HG02623 (cell line): ENCODE data around the gene GMFB.
"Not testable (repeated sequence)": the region's sequence is repeated elsewhere in the genome, so short reads cannot be mapped to it uniquely, and the experiment has no call there.

ENCODE experiments used
- ATAC-seq: cut with Tn5 transposase; IDR thresholded peaks from one replicate; pipeline ENCODE4 v1.9.1; 2021; ENCODE audit warnings: moderate library complexity; ENCODE audit not compliant: unreplicated experiment

Gene GMFB

DNA sequence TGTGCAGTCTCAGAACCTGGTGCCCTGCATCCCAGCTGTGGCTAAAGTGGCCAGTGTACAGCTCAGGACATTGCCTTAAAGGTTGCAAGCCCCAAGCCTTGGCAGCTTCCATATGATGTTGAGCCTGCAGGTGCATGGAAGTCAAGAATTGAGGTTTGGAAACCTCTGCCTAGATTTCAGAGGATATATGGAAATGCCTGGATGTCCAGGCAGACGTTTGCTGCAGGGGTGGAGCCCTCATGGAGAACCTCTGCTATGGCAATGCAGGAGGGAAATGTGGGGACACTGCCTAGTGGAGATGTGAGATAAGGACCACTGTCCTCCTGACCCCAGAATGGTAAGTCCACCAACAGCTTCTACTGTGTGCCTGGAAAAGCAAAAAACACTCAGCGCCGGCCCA is 29.7 kb downstream of the GMFB start:
- no peak for ATAC-seq

DNA sequence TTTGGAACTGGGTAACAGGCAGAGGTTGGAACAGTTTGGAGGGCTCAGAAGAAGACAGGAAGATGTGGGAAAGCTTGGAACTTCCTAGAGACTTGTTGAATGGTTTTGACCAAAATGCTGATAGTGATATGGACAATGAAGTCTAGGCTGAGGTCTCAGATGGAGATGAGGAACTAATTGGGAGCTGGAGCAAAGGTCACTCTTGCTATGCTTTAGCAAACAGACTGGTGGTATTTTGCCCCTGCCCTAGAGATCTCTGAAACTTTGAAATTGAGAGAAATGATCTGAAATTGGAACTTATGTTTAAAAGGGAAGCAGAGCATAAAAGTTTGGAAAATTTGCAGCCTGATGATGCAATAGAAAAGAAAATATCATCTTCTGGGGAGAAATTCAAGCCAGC is 30.2 kb downstream of the GMFB start:
- ATAC-seq: not testable (repeated sequence)

DNA sequence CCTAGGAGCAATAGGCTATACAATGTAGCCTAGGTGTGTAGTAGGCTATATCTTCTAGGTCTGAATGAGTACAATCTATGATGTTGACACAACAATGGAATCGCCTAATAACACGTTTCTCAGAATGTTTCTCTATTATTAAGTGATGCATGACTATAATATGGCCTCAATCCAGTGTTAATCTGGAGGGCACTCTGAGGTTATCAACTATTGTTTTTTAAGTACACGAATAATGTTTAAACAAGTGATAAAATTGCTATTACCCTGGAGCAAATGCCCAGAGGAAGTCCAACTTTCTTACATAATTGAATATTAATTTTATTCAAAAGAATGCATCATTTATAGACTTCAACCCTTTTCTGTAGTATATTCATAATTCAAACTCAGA is 31.2 kb downstream of the GMFB start:
- ATAC-seq: no peak

DNA sequence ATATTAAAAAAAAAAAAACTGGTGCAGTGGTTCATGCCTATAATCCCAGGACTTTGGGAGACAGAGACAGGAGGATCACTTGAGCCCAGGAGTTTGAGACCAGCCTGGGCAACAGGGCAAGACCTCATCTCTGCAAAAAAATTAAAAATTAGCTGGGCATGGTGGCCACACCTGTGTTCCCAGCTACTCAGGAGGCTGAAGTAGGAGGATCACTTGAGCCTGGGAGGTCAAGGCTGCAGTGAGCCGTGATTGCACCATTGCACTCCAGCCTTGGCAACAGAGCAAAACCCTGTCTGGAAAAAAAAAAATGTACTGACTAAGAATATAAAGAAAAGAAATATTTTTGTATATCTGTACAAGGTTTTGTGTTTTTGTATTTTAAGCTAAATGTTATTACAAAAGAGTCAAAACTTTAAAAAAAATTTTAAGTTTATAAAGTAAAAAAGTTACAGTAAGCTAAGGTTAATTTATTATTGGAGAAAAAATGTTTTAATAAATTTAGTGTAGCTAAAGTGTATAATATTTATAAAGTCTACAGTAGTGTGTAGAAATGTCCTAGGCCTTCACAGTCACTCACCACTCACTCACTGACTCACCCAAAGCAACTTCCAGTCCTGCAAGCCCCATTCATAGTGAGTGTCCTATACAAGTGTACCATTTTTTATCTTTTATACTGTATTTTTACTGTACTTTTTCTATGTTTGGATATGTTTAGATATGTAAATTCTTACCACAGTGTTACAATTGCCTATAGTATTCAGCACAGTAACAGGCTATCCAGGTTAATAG is 31.8 kb downstream of the GMFB start:
- not testable (repeated sequence) for ATAC-seq

DNA sequence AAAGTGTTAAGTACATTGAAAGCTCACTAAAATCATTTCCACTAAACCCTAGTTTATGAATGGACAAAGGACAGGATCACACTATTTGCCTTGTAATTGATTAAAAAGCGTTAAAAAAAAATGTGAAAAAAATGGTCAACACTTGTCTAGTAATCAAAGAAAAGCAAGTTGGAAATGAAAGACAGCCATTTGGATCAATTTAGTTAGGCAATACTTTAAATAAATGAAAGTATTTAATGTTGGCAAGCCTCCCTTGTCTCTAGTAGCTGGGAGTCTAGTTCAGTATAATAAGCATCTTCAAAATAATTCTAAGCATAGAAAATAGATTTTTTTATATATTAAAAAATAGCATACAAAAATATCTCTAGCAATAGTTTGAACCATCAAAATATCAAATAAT is 33.4 kb downstream of the GMFB start:
- no peak for ATAC-seq

DNA sequence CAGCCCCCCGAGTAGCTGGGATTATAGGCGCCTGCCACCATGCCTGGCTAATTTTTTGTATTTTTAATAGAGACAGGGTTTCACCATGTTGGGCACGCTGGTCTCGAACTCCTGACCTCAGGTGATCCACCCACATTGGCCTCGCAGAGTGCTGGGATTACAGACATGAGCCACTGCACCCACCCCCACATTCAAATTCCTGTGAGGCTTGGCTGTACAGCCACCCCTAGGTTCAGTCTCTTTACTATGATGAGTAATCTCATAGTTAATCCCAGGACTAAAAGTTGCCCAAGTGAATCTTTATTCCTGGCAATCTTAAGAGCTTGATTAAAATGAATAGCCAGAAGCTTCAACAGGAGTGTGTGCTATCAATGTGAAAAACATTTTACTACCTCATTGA is 34.8 kb downstream of the GMFB start:
- ATAC-seq: not testable (repeated sequence)

DNA sequence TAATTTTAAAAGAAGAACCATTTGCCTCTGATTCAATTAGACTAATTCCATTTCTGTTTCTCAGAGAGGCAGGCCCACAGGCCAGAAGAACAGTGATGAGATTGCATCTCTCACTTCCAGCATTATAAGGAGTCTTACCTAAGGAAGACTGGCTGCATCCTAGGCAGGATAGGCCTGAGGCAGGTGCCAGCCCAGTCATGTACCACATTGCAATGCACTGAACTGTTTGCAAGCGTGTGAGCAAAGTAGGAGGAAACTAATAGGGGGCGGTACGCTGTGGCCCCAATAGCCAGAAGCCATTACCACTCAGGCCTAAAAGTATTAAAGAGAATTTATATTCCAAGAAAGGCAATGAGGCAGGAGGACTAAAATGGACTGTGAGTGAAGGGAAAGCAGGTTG is 35.5 kb downstream of the GMFB start:
- ATAC-seq: no peak

DNA sequence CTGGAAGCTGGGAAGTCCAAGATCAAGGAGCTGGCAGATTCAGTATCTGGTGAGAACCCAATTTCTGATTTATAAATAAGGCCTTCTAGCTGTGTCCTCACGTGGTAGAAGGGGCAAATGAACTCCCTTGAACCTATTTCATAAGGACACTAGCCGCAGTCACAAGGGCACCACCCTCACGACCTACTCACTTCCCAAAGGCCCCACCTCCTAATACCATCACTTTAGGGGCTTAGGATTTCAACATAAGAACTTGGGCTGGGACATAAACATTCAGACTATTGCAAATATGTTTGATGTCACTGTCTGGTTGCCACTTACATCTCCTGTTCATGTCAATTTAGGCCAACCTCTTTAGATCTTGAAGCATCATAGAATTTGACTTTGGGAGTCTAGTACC is 36.8 kb downstream of the GMFB start:
- ATAC-seq: no peak

DNA sequence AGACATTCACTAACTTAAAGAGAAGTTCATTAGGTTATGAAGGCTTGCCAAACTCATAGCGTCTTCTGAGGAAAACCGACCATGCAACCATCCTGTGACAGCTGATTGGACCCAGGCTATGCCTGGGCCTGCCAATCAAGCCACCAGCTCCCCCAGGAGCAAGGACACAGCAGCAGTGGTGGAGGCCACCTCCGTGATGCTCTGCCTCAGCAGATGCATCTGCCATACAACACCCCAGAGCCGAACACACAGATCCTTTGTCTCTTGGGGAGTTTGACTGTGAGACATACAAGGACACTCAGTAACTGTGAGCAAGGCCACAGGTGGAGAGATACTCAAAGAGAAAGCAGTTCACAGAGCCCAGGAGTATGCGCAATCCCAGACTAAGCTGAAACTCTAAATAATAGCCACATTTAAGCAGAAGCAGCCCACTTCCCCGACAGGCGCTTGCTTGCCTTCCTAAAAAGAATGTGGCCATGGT is 37.6 kb downstream of the GMFB start:
- ATAC-seq: no peak

DNA sequence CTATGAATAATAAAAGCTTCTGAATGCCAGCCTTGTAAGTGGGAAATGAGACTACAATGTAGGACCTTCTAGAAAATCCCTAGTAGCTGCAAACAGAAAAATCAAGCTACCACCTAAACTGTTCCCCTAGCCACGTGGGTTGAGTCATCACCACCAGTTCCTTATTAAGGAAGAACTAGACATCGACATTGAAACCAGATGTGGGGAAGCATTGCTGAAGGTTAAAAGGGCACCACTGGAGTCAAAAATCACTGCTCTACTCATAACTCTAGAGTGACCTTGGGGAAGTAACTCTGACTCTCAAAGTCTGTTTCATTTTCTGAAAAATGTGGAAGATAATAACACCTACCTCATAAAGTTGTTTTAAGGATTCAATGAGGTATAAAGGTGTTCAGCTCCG is 38.2 kb downstream of the GMFB start:
- peak; percentile 70 for ATAC-seq

DNA sequence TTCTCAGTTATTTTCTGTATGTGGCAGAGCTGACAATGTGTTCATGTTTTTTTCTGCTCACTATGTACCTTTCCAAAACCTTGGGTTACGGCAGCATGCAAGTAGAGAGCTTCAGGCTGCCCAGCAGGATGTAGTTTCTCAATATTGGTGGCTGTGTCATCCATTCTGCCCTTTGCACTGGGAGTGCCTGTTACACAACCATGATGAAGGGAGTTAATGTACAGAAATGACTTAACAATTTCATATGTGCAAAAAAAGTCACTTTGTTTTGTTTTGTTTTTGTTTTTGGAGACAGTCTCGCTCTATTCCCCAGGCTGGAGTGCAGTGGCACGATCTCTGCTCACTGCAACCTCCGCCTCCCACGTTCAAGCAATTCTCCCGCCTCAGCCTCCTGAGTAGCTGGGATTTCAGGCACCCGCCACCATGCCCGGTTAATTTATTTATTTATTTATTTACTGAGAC is 41.5 kb downstream of the GMFB start:
- no peak for ATAC-seq

DNA sequence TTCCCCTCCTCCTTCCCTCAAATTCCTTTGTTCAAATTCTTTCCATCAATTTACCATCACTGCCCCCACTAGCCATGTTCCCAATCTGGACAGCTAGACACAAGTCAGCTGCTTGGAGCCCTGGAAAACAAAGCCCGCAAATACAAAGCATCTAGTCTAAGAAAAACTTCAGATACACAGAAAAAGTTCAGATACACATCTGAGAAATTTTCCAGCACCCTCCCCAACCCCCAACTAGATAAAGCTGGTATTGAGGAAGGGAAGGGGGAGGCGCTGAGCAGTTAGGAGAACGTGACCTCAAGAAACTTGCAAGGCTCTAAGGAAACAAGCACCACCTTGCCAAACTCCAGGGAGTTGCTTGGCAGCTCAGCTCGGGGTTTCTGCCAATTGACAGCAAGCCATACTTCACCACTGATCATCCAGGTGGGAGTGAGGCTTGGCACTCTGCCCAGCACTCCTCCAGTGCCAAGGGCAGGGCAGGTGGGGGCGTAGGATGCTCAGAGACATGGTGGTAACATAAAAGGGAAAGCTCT is 42.6 kb downstream of the GMFB start:
- no peak for ATAC-seq

DNA sequence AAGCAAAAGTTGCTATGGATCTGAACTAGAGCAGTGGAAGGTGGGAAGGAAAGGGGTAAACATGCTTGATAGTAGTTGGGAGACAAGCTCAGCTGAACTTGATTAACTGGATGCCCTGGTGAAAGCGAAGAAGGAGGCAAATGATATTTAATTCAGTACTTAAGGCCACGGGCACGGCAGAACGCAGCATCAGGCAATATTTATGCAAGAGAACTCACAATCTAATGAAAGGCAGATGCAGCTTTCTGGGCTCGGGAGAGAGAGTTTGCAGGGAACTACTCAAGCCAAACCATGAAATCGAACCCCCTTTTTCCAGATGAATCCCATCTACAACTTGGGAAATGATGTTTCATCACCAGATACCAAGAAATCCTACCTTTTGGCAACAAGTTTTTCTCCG is 44.1 kb downstream of the GMFB start:
- no peak for ATAC-seq

DNA sequence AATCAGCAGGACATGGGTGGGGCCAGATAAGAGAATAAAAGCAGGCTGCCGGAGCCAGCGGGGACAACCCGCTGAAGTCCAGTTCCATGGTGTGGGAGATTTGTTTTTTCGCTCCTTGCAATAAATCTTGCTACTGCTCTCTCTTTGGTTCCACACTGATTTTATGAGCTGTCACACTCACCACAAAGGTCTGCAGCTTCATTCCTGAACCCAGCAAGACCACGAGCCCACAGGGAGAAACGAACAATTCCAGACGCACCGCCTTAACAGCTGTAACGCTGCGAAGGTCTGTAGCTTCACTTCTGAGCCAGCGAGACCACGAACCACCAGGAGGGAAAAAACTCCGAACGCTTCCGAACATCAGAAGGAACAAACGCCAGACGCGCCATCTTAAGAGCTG is 44.8 kb downstream of the GMFB start:
- ATAC-seq: no peak

DNA sequence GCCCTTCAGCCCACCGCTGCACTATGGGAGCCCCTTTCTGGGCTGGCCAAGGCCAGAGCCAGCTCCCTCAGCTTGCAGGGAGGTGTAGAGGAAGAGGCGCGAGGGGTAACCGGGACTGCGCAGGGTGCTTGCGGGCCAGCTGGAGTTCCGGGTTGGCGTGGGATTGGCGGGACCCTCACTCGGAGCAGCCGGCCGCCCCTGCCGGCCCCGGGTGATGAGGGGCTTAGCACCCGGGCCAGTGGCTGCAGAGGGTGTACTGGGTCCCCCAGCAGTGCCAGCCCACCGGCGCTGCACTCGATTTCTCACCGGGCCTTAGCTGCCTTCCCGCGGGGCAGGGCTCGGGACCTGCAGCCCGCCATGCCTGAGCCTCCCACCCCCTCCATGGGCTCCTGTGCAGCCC is 45.8 kb downstream of the GMFB start:
- not testable (repeated sequence) for ATAC-seq

DNA sequence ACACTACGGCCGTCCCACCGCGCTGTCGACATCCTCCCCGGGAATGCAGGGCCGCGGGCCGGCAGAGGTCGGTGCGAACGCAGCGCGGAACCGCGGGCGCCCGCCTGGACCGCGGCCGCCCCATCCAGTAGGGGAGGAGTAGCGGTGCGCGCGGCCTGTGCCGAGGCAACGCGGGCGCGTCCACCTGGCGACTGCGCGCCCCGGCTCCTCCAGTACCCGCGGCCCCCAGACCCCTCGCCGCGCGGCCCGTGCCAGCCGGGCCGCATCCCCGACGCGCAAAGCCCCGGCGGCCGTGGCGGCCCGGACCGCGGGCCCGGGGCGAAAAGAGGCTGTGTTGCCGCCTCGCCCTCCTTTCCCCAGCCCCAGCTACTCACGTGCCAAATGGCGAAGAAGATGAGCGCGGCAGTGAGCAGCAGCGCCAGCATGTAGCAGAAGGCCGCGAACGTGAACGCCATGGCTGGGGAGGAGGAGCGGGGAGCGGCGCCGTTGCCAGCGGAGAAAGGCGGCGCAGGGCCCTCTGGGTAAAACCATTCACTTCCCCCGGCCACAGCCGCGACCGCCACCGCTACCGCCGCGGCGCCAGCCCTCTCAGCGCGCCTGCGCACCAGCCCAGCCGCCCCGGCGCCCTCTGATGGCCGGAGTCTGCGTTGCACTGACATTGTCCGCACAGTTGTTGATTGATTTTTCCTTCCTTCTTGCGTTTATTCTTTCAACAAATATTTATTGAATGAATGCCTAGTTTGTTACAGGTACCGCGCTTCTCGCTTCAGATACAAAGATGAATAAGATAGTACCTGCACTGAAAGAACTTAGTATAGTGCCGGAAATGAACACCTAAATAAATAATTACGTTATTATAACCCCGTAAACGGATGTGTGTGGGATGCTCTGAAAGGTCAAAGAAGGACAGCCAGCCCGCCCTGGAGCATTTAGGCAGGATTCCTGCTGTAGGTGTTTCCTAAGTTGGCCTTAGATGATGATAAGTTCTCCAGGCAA is 47.6 kb downstream of the GMFB start, which contains the start of gene CNIH1:
Gene CNIH1 (minus strand): TSS at position 502 of the 996 bp plus-strand sequence. CDS start 47 bp downstream, at position 455.
- peak; percentile 91 for ATAC-seq

DNA sequence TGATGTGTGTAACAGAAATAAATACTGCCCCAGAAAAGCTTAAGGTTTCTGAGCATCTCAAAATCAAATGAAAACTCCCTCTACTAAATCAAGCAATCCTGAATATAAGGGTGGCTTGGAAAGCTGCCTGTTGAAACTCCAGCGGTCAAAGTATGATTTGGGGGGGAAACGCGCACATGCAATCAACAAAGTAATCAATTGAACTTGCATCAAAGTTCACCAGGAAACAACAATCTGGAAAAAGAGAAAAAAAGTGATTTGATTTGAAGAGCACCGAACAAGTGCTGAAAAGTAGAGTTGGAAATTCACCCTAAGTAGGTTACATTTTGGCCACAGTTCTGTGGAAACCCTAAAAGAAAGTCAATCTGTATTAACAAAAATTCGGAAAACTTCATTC is 48.3 kb downstream of the GMFB start:
- ATAC-seq: no peak

DNA sequence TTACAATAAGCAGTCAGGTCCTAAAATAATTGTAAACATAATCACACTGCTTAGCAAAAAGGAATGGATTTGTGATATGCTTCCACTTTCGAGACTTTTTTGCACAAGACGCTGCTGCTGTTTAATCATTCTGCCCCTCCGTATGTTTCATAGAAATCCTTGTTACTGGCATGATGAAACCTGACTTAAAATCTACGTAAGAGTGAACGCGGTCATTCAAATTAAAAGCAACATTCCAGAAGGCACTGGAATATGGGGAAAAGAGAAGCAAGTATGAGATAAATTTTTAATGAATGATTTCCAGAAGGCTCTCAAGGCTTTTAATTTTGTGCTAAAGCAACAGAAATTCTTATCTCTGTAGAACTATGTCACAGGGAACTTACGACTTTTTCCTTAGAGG is 48.7 kb downstream of the GMFB start:
- ATAC-seq: no peak

DNA sequence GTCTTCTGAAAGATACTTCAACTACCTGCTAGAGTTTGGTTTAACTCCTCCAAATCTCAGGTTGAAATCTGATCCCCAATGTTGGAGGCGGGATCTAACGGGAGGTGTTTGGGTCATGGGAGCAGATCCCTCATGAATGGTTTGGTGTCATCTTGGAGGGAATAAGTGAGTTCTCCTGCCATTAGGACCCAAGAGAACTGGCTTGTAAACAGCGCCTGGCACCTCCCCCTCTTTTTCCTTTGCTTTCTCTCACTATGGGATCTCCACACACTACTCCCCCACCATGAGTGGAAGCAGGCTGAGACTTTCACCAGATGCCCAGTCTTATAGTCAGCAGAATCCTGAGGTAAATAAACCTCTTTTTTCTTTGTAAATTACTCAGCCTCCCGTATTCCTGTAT is 50.1 kb downstream of the GMFB start:
- ATAC-seq: no peak

DNA sequence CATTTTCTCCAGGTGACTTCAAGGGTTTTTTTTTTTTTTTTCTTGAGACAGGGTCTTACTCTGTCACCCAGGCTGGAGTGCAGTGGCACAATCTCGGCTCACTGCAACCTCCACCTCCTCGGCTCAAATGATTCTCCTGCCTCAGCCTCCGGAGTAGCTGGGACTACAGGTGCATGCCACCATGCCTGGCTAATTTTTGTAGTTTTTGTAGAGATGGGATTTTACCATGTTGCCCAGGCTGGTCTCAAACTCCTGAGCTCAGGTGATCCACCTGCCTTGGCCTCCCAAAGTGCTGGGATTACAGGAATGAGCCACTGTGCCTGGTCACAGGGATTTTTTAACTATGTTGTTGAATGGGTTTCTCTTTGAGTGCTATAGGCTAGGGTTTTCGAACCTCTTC is 50.8 kb downstream of the GMFB start:
- not testable (repeated sequence) for ATAC-seq

DNA sequence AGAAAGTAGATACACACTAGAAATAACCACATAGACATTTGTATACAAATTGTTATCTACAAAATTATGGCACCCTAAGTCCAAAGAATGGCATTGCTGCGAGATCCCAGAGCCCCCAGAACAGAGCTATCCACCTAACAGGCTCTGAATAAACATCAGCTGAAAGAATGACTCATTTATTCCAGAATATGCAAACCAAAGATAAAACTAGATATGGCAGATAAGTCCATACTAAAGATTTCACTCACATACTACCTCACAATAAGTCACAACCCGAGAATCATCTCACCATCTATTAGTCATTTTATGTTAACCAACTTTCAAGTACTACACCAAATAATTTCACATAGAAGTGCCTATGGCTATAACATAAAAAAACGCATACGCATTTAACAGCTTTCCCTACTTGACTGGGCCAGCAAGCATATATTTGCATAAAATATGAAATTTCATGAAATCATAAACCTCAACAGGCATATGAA is 53.2 kb downstream of the GMFB start:
- no peak for ATAC-seq
